H1 (cell line): ENCODE measurements around the gene TAP2. TPM values are rescaled to one million over a fixed set of nuclear protein-coding genes. Genes with fewer than 3 reads are reported as not detected.

Source experiments
- CTCF ChIA-PET: fragments of 300-600 bp; sonication (Branson Sonifier 250); formaldehyde crosslinking; loops from one replicate; lab custom pipeline; 2021; ENCODE audit not compliant: partially characterized antibody; lab: Charles Lee
- POLR2A ChIA-PET: fragments of 300-600 bp; sonication (Branson Sonifier 250); formaldehyde crosslinking; loops from one replicate; lab custom pipeline; 2021; ENCODE audit warnings: inconsistent platforms; ENCODE audit not compliant: partially characterized antibody; lab: Charles Lee
- DNase-seq, 2 experiments: peaks; one replicate each; pipeline versions ENCODE4 v3.0.0 to v3.0.0-alpha.2; 2010 to 2022; ENCODE audit warnings: low spot score in 2 of 2, low read depth in 1 of 2, mixed read lengths in 1 of 2
- FAIRE-seq: peaks from 2 replicates; lab custom pipeline; 2011; peaks lifted over from hg19 to GRCh38; lab: Jason Lieb, UNC
- H2AFZ ChIP-seq: 2 replicates; pipeline ENCODE4 v1.8.1; 2012; ENCODE audit warnings: low read length, inconsistent platforms
- H2AK5ac ChIP-seq: 2 replicates; pipeline ENCODE4 v1.6.1; 2013; ENCODE audit warnings: low read depth, low read length
- H2BK120ac ChIP-seq: replicated peaks from 2 replicates; pipeline ENCODE3; 2013; ENCODE audit warnings: low read depth, low read length, inconsistent platforms
- H2BK12ac ChIP-seq: 2 replicates; pipeline ENCODE4 v1.6.1; 2013; ENCODE audit warnings: low read depth, low read length
- H2BK15ac ChIP-seq: 2 replicates; pipeline ENCODE4 v1.6.1; 2013; ENCODE audit warnings: low read length
- H2BK20ac ChIP-seq: 2 replicates; pipeline ENCODE4 v1.6.1; 2013; ENCODE audit warnings: low read length
- H2BK5ac ChIP-seq: 2 replicates; pipeline ENCODE4 v1.6.1; 2013; ENCODE audit warnings: low read depth, low read length
- H3K14ac ChIP-seq: 2 replicates; pipeline ENCODE4 v1.6.1; 2013; ENCODE audit warnings: inconsistent platforms; ENCODE audit not compliant: insufficient read length
- H3K18ac ChIP-seq: 2 replicates; pipeline ENCODE4 v1.6.1; 2013; ENCODE audit warnings: low read length; ENCODE audit errors: extremely low read depth
- H3K23ac ChIP-seq: 2 replicates; pipeline ENCODE4 v1.6.1; 2013; ENCODE audit warnings: inconsistent platforms; ENCODE audit not compliant: insufficient read length
- H3K23me2 ChIP-seq: 2 replicates; pipeline ENCODE4 v1.6.1; 2013; ENCODE audit warnings: low read depth, low read length
- H3K27ac ChIP-seq: 2 replicates; pipeline ENCODE4 v1.6.1; 2011; ENCODE audit warnings: low read depth, low read length, inconsistent platforms
- H3K27me3 ChIP-seq, 4 experiments: replicated peaks in 1 of 4; 1 replicate in 1 of 4; 2 replicates in 3 of 4; pipeline versions ENCODE4 v1.6.1 to v1.8.1; 2011 to 2013; ENCODE audit warnings: low read length in 3 of 4, mild to moderate bottlenecking in 3 of 4, inconsistent platforms in 2 of 4, mixed read lengths in 2 of 4, moderate library complexity in 1 of 4; ENCODE audit not compliant: control insufficient read depth in 3 of 4, insufficient read depth in 3 of 4; ENCODE audit errors: extremely low read depth in 1 of 4
- H3K36me3 ChIP-seq, 4 experiments: 2 replicates each; pipeline versions ENCODE4 v1.6.1 to v1.8.1; 2011 to 2013; ENCODE audit warnings: mild to moderate bottlenecking in 4 of 4, low read length in 3 of 4, moderate library complexity in 2 of 4, control low read depth in 1 of 4, inconsistent platforms in 1 of 4; ENCODE audit not compliant: insufficient read depth in 4 of 4, control insufficient read depth in 2 of 4
- H3K4ac ChIP-seq: replicated peaks from 2 replicates; pipeline ENCODE3; 2013; ENCODE audit warnings: low read length, low read depth, mixed read lengths, inconsistent platforms; ENCODE audit not compliant: insufficient read length
- H3K4me1 ChIP-seq, 4 experiments: replicated peaks in 1 of 4; 1 replicate in 1 of 4; 2 replicates in 3 of 4; pipeline versions ENCODE4 v1.6.1 to v1.8.1; 2011 to 2013; ENCODE audit warnings: low read length in 3 of 4, inconsistent platforms in 2 of 4, mixed read lengths in 1 of 4; ENCODE audit not compliant: insufficient read depth in 4 of 4, control insufficient read depth in 3 of 4
- H3K4me2 ChIP-seq, 2 experiments: 2 replicates each; pipeline versions ENCODE4 v1.6.1 to v1.8.1; 2011 to 2013; ENCODE audit warnings: low read depth in 2 of 2, low read length in 2 of 2, control low read depth in 1 of 2, inconsistent platforms in 1 of 2, mild to moderate bottlenecking in 1 of 2; ENCODE audit not compliant: insufficient read depth in 1 of 2
- H3K4me3 ChIP-seq, 4 experiments: fragments of 200-600, 300-600 bp in 1 of 4; sonication (generic), shearing (Covaris generic), sonication (Bioruptor Twin) in 1 of 4; 2 replicates each; pipeline versions ENCODE4 v1.5.1 to v1.8.1; 2011 to 2016; ENCODE audit warnings: low read length in 4 of 4, low read depth in 3 of 4, control low read depth in 2 of 4, inconsistent platforms in 2 of 4, mild to moderate bottlenecking in 2 of 4, mixed read lengths in 1 of 4, moderate library complexity in 1 of 4; ENCODE audit not compliant: insufficient read depth in 2 of 4; ENCODE audit errors: extremely low read depth in 1 of 4
- H3K56ac ChIP-seq: replicated peaks from 2 replicates; pipeline ENCODE3; 2013; ENCODE audit warnings: low read depth, mild to moderate bottlenecking, mixed read lengths, low read length, inconsistent platforms; ENCODE audit not compliant: insufficient read length
- H3K79me1 ChIP-seq: 2 replicates; pipeline ENCODE4 v1.6.1; 2013; ENCODE audit warnings: low read depth, low read length, control low read depth
- H3K79me2 ChIP-seq, 2 experiments: 2 replicates each; pipeline versions ENCODE4 v1.6.1 to v1.8.1; 2012 to 2013; ENCODE audit warnings: low read length in 2 of 2, mild to moderate bottlenecking in 2 of 2, inconsistent platforms in 1 of 2; ENCODE audit not compliant: insufficient read depth in 2 of 2, control insufficient read depth in 1 of 2
- H3K9ac ChIP-seq, 4 experiments: replicated peaks in 1 of 4; 1 replicate in 1 of 4; 2 replicates in 3 of 4; pipeline versions ENCODE4 v1.6.1 to v1.8.1; 2011 to 2013; ENCODE audit warnings: low read depth in 3 of 4, low read length in 3 of 4, control low read depth in 2 of 4, mild to moderate bottlenecking in 2 of 4, moderate library complexity in 2 of 4, inconsistent platforms in 1 of 4; ENCODE audit errors: extremely low read depth in 1 of 4
- H3K9me3 ChIP-seq, 2 experiments: 2 replicates each; pipeline versions ENCODE4 v1.6.1 to v1.8.1; 2012 to 2013; ENCODE audit warnings: mild to moderate bottlenecking in 2 of 2, moderate library complexity in 2 of 2, control low read depth in 1 of 2, inconsistent platforms in 1 of 2, low read depth in 1 of 2, low read length in 1 of 2, mixed read lengths in 1 of 2; ENCODE audit not compliant: insufficient read depth in 2 of 2
- H4K20me1 ChIP-seq, 2 experiments: replicated peaks in 1 of 2; 2 replicates each; pipeline versions ENCODE3 to v1.8.1; 2011 to 2013; ENCODE audit warnings: inconsistent platforms in 2 of 2, low read length in 2 of 2, mild to moderate bottlenecking in 1 of 2; ENCODE audit not compliant: insufficient read depth in 2 of 2, control insufficient read depth in 1 of 2
- H4K5ac ChIP-seq: 2 replicates; pipeline ENCODE4 v1.6.1; 2013; ENCODE audit warnings: low read length, low read depth, mixed read lengths, inconsistent platforms; ENCODE audit not compliant: insufficient read length
- H4K8ac ChIP-seq: 2 replicates; pipeline ENCODE4 v1.8.0; 2013; ENCODE audit warnings: mild to moderate bottlenecking, moderate library complexity, low read length, inconsistent platforms; ENCODE audit not compliant: insufficient read depth; ENCODE audit errors: extremely low read depth
- H4K91ac ChIP-seq: replicated peaks from 2 replicates; pipeline ENCODE3; 2013; ENCODE audit warnings: low read length, mixed read lengths, inconsistent platforms; ENCODE audit not compliant: insufficient read length
- BCL11A ChIP-seq, 2 experiments: IDR thresholded peaks; one replicate each; pipeline ENCODE4 v1.6.1; 2011; ENCODE audit warnings: low read depth in 2 of 2, low read length in 2 of 2, mild to moderate bottlenecking in 2 of 2
- CBX5 ChIP-seq: fragments of 300-800, 300-1000 bp; sonication (generic); IDR thresholded peaks from 2 replicates; pipeline ENCODE4 v1.7.1; 2016; ENCODE audit warnings: antibody characterized with exemption, low read length, low read depth
- CEBPB ChIP-seq: IDR thresholded peaks from 2 replicates; pipeline ENCODE4 v1.6.1; 2012; ENCODE audit warnings: low read depth, low read length
- CHD2 ChIP-seq: IDR thresholded peaks from 2 replicates; pipeline ENCODE4 v1.6.1; 2012; ENCODE audit warnings: low read length, improper control_type of control experiment
- CREB1 ChIP-seq: IDR thresholded peaks from 2 replicates; pipeline ENCODE4 v1.6.1; 2012; ENCODE audit warnings: inconsistent platforms
- EZH2 ChIP-seq: fragments of 200-600 bp; sonication (generic); IDR thresholded peaks from 2 replicates; pipeline ENCODE4 v1.7.1; 2012; ENCODE audit warnings: low read depth, mild to moderate bottlenecking, moderate library complexity, low read length, inconsistent platforms; ENCODE audit not compliant: severe bottlenecking
- FOSL1 ChIP-seq: IDR thresholded peaks from 2 replicates; pipeline ENCODE4 v1.6.1; 2011; ENCODE audit warnings: mild to moderate bottlenecking, low read depth, low read length, moderate library complexity; ENCODE audit not compliant: insufficient read depth
- GABPA ChIP-seq: IDR thresholded peaks from 2 replicates; pipeline ENCODE4 v1.6.1; 2011; ENCODE audit warnings: mild to moderate bottlenecking, low read length, moderate library complexity, borderline replicate concordance; ENCODE audit not compliant: insufficient read depth
- GTF2F1 ChIP-seq: IDR thresholded peaks from 2 replicates; pipeline ENCODE4 v1.6.1; 2012; ENCODE audit warnings: low read depth, low read length, improper control_type of control experiment, borderline replicate concordance
- NANOG ChIP-seq: IDR thresholded peaks from 2 replicates; pipeline ENCODE4 v1.6.1; 2011; ENCODE audit warnings: low read length, low read depth, mild to moderate bottlenecking, inconsistent platforms; ENCODE audit not compliant: insufficient read depth, poor library complexity, severe bottlenecking
- PHF8 ChIP-seq: fragments of 200-600 bp; sonication (generic); conservative IDR thresholded peaks from 2 replicates; pipeline ENCODE4 v1.7.1; 2012; ENCODE audit warnings: low read depth, mild to moderate bottlenecking, inconsistent platforms, low read length, moderate library complexity
- SIN3A ChIP-seq, 2 experiments: IDR thresholded peaks in 1 of 2; conservative IDR thresholded peaks in 1 of 2; 2 replicates each; pipeline ENCODE4 v1.6.1; 2011 to 2012; ENCODE audit warnings: low read length in 2 of 2, improper control_type of control experiment in 1 of 2, low read depth in 1 of 2, mild to moderate bottlenecking in 1 of 2
- SIX5 ChIP-seq: IDR thresholded peaks from 2 replicates; pipeline ENCODE4 v1.6.1; 2011; ENCODE audit warnings: mild to moderate bottlenecking, low read depth, low read length
- WGBS, 2 experiments: shearing (Covaris generic) in 1 of 2; methylation state at CpG; one replicate each; pipeline versions ENCODE4 v1.1.6 to v1.1.7; 2013 to 2015; ENCODE audit warnings: low lambda C conversion rate in 2 of 2, mixed read lengths in 2 of 2, inconsistent platforms in 1 of 2, low coverage in 1 of 2, missing lambda C conversion rate in 1 of 2; ENCODE audit not compliant: insufficient replicate concordance in 2 of 2, insufficient coverage in 1 of 2, insufficient read length in 1 of 2; ENCODE audit errors: extremely low coverage in 1 of 2, missing lambda C conversion rate in 1 of 2; 5-methylcytosine and 5-hydroxymethylcytosine counted together
- polyA plus RNA-seq, 7 experiments: library from polyadenylated mRNA; depleted of rRNA in 3 of 7; stranded (reverse) in 5 of 7; unstranded in 2 of 7; fragments of >200 nt in 5 of 7; fragments of 200-250 nt in 2 of 7; gene quantifications; 1 replicate in 5 of 7; 2 replicates in 1 of 7; 4 replicates in 1 of 7; pipeline versions ENCODE4 v1.2.1 to v1.2.3, GENCODE V29; 2011 to 2013; ENCODE audit warnings: missing spikeins in 2 of 7, mixed read lengths in 2 of 7
- total RNA-seq: library from RNA; stranded (reverse); fragmentation: NEBNext Ultra II Directional; extraction: Animal tissue kit (Norgen Biotek cat#: 25700); gene quantifications from 2 replicates; pipeline ENCODE4 v1.2.1, GENCODE V29; 2021

The TAP2 gene
- total and polyA plus RNA-seq, 2 of the 8 experiments (the other 6 are each of a cell fraction or from before 2014, with no cell fraction given): 11.3 to 27.2 TPM

GRCh38 chr6:32832535-32832934 lies 6.0 kb downstream of the TAP2 start:
- H4K91ac ChIP-seq: no peak overlapping the region
- H3K4ac ChIP-seq: no peak overlapping the region
- H3K36me3 ChIP-seq: peaks cover 0 to 2% (median 0%) of the 10 kb centered on the region in 4 experiments; a peak in 4 of 8 replicates
- ChIA-PET CTCF (interaction anchor here (1.0 kb wide), 1 partner anchor 36 kb away, joined by 4 read pairs; no protein-coding TSS in a partner anchor), POLR2A (interaction anchor here (1.1 to 3.4 kb wide), 3 partner anchors 13 to 140 kb away, joined by 3 to 8 read pairs (median 3); no protein-coding TSS in a partner anchor)
- no peak overlapping the region for H2AK5ac ChIP-seq
- H2BK20ac ChIP-seq: no peak overlapping the region
- H3K27me3 ChIP-seq: no peaks in the 10 kb centered on the region; a peak in 1 of 7 replicates
- no peak overlapping the region for H3K9ac ChIP-seq
- H2BK15ac ChIP-seq: no peak overlapping the region
- DNase-seq (no peak), FAIRE-seq (no peak)
- H2BK12ac ChIP-seq: no peak overlapping the region
- H3K23me2 ChIP-seq: peaks cover 2% of the 10 kb centered on the region
- no peak overlapping the region for H2BK5ac ChIP-seq
- no peak overlapping the region for H3K14ac ChIP-seq
- no peak for TF ChIP-seq FOSL1
- no peak for TF ChIP-seq CHD2
- no peak for TF ChIP-seq CBX5
- no peak for TF ChIP-seq SIX5
- no peak for TF ChIP-seq SIN3A (conservative IDR thresholded peaks at IDR 0.05 in 1 of 2, IDR thresholded peaks at IDR 0.05 in 1 of 2; ENCODE audit: low read depth in 1 of 2, low read length in 2 of 2)
- TF ChIP-seq GTF2F1: no peak
- no peak for TF ChIP-seq GABPA
- no peak for TF ChIP-seq CEBPB
- TF ChIP-seq CREB1: no peak
- no peak for TF ChIP-seq EZH2
- TF ChIP-seq PHF8: no peak
- no peak for TF ChIP-seq NANOG
- no peak for TF ChIP-seq BCL11A (IDR thresholded peaks at IDR 0.05; ENCODE audit: low read depth in 2 of 2, low read length in 2 of 2)
- no peaks in the 10 kb centered on the region for H3K9me3 ChIP-seq
- 87% methylated on average over 13 of the region's 13 CpGs; no CpG with 5 or more reads in 1 of the 2 experiments for WGBS, 2 experiments
- peaks cover 0 to 2% (median under 1%) of the 10 kb centered on the region in 4 experiments; a peak in 5 of 7 replicates for H3K4me1 ChIP-seq
- no peaks in the 10 kb centered on the region for H3K79me2 ChIP-seq
- H3K56ac ChIP-seq: no peak overlapping the region
- H3K4me3 ChIP-seq: no peak overlapping the region
- no peak overlapping the region for H3K23ac ChIP-seq
- H3K18ac ChIP-seq: no peak overlapping the region
- H4K20me1 ChIP-seq: peaks cover 0 to 1% of the 10 kb centered on the region in 2 experiments
- no peak overlapping the region for H4K5ac ChIP-seq
- H4K8ac ChIP-seq: peak overlapping the region; percentile 53; the same call in 1 of the 2 replicates
- H2BK120ac ChIP-seq: no peak overlapping the region
- no peak overlapping the region for H2AFZ ChIP-seq
- H3K79me1 ChIP-seq: no peaks in the 10 kb centered on the region
- no peak overlapping the region for H3K4me2 ChIP-seq
- H3K27ac ChIP-seq: no peak overlapping the region
